ENCODE results near the gene ATG7.

Gene ATG7

GRCh38 chr3:11410564-11410963 lies 138.4 kb downstream of the ATG7 start:
- H3F3A ChIP-seq (ENCODE audit: insufficient read depth, low read length): no peaks in the 10 kb centered on the region
- no peaks in the 10 kb centered on the region for H4K20me1 ChIP-seq (ENCODE audit: insufficient read depth, low read length)
- H3K9me3 ChIP-seq (replicated peaks; ENCODE audit: insufficient read depth, low read length): no peaks in the 10 kb centered on the region
- DNase-seq: no peak
- no peaks in the 10 kb centered on the region for H3K9me2 ChIP-seq (replicated peaks; ENCODE audit: insufficient read depth, low read length)
- H3K36me3 ChIP-seq (replicated peaks; ENCODE audit: insufficient read depth, low read length): no peaks in the 10 kb centered on the region
- TF ChIP-seq EZH2phosphoT487 (IDR thresholded peaks at IDR 0.05; ENCODE audit: low read length) (no peak), CTCF (IDR thresholded peaks at IDR 0.05; ENCODE audit: low read length) (no peak), EZH2 (optimal IDR thresholded peaks at IDR 0.05; ENCODE audit: low read depth, low read length) (no peak)
- no peaks in the 10 kb centered on the region for H3K79me2 ChIP-seq (ENCODE audit: low read length)
- no peak overlapping the region for H3K4me2 ChIP-seq (ENCODE audit: low read depth, low read length)
- H3K9ac ChIP-seq (ENCODE audit: low read length): no peak overlapping the region
- H3K4me3 ChIP-seq (ENCODE audit: low read length): no peak overlapping the region
- H2AFZ ChIP-seq (ENCODE audit: low read length): no peak overlapping the region
- H3K4me1 ChIP-seq (ENCODE audit: low read length): no peaks in the 10 kb centered on the region
- no peak overlapping the region for H3K27ac ChIP-seq (ENCODE audit: low read length)
- H3K27me3 ChIP-seq (replicated peaks; ENCODE audit: insufficient read depth, low read length): no peaks in the 10 kb centered on the region

GRCh38 chr3:11411956-11412355 lies 139.8 kb downstream of the ATG7 start:
- Histone ChIP-seq H3F3A (ENCODE audit: insufficient read depth, low read length) (no peaks in the 10 kb centered on the region), H3K27ac (ENCODE audit: low read length) (no peak overlapping the region), H2AFZ (ENCODE audit: low read length) (no peak overlapping the region), H3K79me2 (ENCODE audit: low read length) (no peaks in the 10 kb centered on the region), H4K20me1 (ENCODE audit: insufficient read depth, low read length) (no peaks in the 10 kb centered on the region), H3K27me3 (replicated peaks; ENCODE audit: insufficient read depth, low read length) (no peaks in the 10 kb centered on the region), H3K9me2 (replicated peaks; ENCODE audit: insufficient read depth, low read length) (no peaks in the 10 kb centered on the region), H3K9ac (ENCODE audit: low read length) (no peak overlapping the region), H3K9me3 (replicated peaks; ENCODE audit: insufficient read depth, low read length) (no peaks in the 10 kb centered on the region), H3K36me3 (replicated peaks; ENCODE audit: insufficient read depth, low read length) (no peaks in the 10 kb centered on the region), H3K4me1 (ENCODE audit: low read length) (no peaks in the 10 kb centered on the region), H3K4me2 (ENCODE audit: low read depth, low read length) (no peak overlapping the region), H3K4me3 (ENCODE audit: low read length) (no peak overlapping the region)
- DNase-seq: no peak
- TF ChIP-seq EZH2phosphoT487 (IDR thresholded peaks at IDR 0.05; ENCODE audit: low read length): no peak
- no peak for TF ChIP-seq EZH2 (optimal IDR thresholded peaks at IDR 0.05; ENCODE audit: low read depth, low read length)
- TF ChIP-seq CTCF (IDR thresholded peaks at IDR 0.05; ENCODE audit: low read length): no peak

- H3K4me2 ChIP-seq (ENCODE audit: low read depth, low read length): no peak overlapping the region
- no peak overlapping the region for H2AFZ ChIP-seq (ENCODE audit: low read length)
- H3K9me2 ChIP-seq (replicated peaks; ENCODE audit: insufficient read depth, low read length): no peaks in the 10 kb centered on the region
- no peak overlapping the region for H3K27ac ChIP-seq (ENCODE audit: low read length)
- H4K20me1 ChIP-seq (ENCODE audit: insufficient read depth, low read length): no peaks in the 10 kb centered on the region
- no peak overlapping the region for H3K4me3 ChIP-seq (ENCODE audit: low read length)
- no peaks in the 10 kb centered on the region for H3K79me2 ChIP-seq (ENCODE audit: low read length)
- H3F3A ChIP-seq (ENCODE audit: insufficient read depth, low read length): no peaks in the 10 kb centered on the region
- TF ChIP-seq EZH2phosphoT487 (IDR thresholded peaks at IDR 0.05; ENCODE audit: low read length) (no peak), EZH2 (optimal IDR thresholded peaks at IDR 0.05; ENCODE audit: low read depth, low read length) (no peak), CTCF (IDR thresholded peaks at IDR 0.05; ENCODE audit: low read length) (no peak)
- DNase-seq: no peak
- no peaks in the 10 kb centered on the region for H3K4me1 ChIP-seq (ENCODE audit: low read length)
- no peaks in the 10 kb centered on the region for H3K27me3 ChIP-seq (replicated peaks; ENCODE audit: insufficient read depth, low read length)
- H3K9me3 ChIP-seq (replicated peaks; ENCODE audit: insufficient read depth, low read length): no peaks in the 10 kb centered on the region
- no peak overlapping the region for H3K9ac ChIP-seq (ENCODE audit: low read length)
- H3K36me3 ChIP-seq (replicated peaks; ENCODE audit: insufficient read depth, low read length): no peaks in the 10 kb centered on the region
Measured at GRCh38 chr3:11413071-11413470, 140.9 kb downstream of the ATG7 start.

All from MM.1S (cell line).